Left renal pelvis (tissue), 4 donors: Measurements from ENCODE around the gene TFG. TPM values are rescaled to one million over a fixed set of nuclear protein-coding genes. Genes with fewer than 3 reads are reported as not detected.

ENCODE experiments used
- DNase-seq, 4 donors: peaks; one replicate each; pipeline ENCODE4 v3.0.0-alpha.2; 2013; ENCODE audit warnings: low read depth in 4 of 4, low spot score in 3 of 4
- polyA plus RNA-seq, 4 donors: library from polyadenylated mRNA; unstranded; fragments of 120-200 nt; gene quantifications; one replicate each; pipeline ENCODE4 v1.2.1, GENCODE V29; 2013; ENCODE audit not compliant: insufficient read length in 4 of 4

The TFG gene
- polyA plus RNA-seq, 4 donors, result 118 to 161 (median 145) TPM

DNA sequence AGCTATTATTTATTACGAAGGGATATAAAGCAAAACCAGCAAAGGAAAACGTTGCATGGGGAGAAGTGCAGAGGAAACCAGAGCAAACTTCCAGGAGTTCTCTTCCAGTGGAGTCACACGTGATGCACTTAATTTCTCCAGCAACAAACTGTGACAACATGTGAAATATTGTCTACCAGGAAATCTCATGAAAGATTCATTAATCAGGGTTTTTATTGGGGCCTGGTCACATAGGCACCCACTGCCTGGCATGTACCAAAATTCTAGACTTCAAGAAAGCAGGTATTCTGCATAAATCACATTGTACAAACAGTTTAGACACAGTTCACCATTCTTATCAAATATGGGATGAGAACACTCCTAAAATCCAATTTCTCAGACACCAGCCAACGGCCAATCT is 5.4 kb upstream of the TFG start:
- DNase-seq, result no peak

DNA sequence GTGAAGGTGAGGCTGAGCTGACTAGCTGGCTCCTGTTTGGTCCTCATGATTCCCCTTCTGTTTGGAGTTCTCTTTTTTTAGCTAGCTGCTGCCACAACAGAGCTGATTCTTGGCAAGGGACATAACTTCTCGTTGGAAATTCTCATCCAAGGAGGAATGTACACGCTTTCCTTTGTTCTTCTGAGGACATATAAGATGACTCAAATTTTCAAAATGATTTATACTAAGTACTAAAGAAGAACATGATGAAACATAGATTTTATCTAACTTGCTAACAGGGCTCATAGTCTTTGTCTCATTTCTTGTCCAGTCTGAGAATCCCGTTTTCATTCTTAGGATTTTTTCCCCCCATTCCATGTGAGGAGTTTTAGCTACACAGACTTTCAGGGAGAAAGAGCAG is 2.9 kb upstream of the TFG start:
- DNase-seq, result no peak

DNA sequence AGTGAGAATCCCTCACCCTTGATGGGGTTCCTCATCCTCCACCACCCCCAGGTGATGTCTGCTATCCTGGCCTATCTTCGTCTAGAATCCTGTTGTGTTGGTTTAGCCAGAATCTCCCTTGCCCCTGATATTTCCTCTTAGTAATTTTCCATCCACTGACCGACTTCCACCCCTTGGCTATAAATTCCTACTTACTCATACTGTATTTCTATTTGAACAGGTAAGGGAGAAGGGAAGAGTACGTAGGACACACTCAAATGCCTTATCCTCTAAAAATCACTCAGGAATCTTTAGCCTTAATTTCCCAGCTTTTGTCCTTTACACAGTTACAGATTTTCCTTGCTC is 678 bp upstream of the TFG start:
- no peak for DNase-seq

DNA sequence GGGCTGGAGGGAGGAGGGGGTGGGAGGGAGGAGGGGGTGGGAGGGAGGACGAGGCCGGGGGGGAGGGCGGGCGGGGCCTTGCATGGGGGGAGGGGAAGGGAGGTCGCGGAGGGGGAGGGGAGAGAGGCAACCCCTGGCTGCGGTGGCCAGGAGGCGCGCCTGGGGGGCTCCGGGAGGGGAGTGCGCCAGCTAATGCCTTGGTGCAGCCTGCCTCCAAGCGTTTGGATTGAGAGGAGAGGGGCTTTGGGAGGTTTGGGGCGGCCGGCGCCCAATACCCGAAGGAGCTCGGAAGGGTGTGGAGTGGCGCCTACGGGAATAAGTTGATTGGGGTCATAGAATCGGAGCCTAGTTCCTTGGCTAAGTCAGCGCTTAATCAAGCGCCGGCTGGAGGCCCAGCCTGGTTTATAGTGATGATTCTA is 557 bp downstream of the TFG start:
- DNase-seq, result peak in 2 of 4 donors; percentile 26 to 36

DNA sequence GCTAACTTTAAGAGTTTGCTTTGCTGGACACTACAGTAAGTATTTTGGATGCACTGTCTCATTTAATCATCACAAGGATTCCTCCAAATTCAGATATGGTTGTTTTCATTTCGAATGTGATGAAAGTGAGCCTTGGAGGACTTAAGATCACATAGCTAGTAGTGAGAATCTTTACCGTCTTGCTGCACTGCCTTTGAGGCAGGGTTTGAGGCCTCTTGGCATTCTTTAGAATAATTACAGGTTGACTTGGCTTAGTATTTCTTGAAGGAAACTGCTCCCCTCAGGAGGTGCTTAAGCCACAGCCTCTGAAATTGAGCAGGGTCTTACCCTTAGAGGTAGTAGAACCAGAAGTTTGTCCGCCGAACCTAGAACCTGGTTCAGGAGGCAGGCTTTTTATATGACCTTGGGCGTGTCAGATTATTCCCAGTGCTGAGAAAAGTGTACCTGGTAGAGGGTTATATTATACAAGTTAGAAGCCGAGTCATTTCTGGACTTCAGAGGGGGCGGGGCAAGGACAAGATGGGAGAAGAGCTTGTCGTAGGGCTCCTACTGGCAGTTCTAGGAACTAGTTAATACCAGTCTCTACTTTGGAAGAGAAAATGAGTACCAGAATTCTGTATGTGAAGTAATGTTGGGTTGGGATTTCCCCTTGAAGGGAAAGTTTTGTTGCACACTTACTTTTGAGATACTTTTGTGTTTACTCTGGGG is 1.1 kb downstream of the TFG start:
- no peak for DNase-seq

DNA sequence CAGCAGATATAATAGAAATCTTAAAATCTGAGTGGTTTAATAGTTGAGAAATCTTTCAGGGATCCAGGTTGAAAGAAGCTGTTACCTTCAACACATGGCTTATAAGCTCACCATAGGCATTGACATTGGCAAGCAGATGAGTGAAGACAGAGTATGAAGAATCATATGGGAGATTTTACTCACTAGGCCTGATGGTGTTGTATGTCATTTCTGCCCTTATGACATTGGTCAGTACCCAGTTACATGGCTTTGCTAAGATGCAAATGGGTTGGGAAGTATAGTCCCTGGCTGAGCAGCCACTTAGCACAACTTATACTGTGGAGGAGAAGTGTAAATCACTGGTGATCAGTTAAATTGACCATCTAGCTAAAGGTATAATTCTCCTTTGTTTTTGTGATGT is 5.9 kb downstream of the TFG start:
- DNase-seq, result no peak

DNA sequence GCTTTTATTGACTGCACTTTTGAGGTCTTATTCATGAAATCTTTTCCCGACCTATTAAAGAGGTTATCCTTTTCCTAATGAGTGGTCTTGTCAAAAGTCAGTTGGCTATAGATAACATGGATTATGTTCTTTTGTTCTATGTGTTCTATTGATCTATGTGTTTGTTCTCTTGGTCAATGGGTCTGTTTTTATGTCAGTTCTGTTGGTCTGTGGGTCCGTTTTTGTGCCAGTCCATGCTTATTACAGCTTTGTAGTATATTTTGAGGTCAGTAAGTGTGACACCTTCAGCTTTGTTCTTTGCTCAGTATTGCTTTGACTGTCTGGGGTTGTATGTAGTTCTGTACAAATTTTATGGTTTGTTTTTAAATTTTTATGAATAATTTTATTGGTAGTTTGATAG is 7.8 kb downstream of the TFG start:
- DNase-seq, result no peak

DNA sequence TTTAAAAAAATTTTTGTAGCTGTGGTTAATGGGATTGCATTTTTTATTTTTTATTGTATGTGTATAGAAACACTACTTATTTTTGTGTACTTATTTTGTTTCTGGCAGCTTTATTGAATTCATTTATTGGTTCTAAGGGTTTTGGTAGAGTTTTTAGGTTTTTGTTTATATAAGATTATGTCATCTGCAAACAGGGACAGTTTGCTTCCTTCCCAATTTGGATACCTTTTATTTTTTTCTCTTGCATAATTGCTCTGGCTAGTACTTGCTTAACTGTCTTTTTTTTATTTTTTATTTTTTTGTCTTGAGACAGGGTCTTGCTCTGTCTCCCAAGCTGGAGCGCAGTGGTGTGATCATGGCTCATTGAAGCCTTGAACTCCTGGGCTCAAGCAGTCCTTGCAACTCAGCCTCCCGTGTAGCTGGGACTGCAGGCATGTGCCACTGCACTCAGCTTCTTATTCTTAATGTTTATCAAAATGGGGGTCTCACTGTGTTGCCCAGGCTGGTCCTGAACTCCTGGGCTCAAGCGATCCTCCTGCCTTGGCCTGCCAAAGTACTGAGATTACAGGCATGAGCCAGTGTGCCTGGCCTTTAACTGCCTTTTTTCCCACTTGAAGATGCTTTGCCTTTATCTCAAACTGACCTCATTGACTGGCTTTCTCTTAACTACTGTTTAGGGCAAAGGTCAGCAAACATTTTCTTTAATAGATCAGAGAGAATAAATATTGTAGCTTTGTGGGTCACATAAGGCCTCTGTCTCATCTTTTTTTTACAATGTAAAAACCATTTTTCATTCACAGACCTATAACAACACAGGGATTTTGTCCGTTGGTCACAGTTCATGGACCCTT is 8.6 kb downstream of the TFG start:
- DNase-seq, result no peak

DNA sequence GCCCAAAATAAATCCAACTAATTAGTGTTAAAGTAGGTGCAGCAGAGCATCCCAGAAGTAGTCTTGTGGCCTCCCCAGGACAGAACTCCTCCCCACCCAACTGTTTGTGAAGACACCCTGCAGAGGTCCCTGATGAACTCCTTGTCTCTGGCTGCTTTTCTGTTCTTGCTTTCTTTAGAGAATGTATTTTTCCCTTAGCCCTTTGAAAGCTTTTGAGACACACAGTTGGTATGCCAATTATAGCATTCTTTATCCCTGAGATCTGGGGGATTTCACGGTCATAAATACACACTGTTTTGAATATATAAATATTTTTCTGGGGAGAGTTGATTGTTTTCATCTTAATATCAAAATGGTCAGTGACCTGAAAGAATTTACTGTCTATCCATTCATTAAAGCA is 9.8 kb downstream of the TFG start:
- no peak for DNase-seq

DNA sequence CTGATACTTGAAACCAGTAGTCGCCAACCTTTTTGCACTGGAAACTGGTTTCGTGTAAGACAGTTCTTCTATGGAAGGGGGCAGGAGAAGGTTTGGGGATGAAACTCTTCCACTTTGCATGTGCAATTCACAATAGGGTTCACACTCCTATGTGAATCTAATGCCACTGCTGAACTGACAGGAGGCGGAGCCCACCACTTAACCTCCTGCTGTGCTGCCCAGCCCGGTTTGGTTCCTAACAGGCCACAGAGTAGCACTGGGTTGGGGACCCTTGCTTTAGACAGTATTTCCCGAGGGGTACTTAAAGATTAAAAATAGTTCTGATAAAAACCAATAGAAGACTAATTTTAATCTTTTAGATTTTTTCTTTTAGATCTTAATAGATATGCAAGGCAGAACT is 11.1 kb downstream of the TFG start:
- DNase-seq, result no peak

DNA sequence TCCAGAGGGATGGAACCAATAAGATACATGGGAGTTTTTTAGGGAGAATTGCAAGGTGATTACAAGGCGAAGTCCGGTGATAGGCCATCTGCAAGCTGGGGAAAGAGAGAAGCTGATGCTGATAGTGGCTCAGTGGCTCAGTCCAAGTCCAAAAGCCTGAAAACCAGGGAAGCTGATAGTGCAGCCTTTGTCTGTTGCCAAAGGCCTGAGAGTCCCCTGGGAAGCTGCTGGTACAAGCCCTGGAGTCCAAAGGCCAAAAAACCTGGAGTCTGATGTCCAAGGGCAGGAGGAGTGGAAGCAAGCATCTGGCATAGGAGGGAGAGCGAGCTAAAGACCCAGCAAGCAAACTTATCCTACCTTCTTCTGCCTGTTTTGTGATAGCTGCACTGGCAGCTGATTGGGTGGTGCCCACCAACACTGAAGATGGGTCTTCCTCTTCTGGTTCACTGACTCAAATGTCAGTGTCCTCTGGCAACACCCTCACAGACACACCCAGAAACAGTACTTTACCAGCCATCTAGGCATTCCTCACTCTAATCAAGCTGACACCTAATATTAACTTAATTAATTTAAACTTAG is 16.7 kb downstream of the TFG start:
- DNase-seq, result no peak

DNA sequence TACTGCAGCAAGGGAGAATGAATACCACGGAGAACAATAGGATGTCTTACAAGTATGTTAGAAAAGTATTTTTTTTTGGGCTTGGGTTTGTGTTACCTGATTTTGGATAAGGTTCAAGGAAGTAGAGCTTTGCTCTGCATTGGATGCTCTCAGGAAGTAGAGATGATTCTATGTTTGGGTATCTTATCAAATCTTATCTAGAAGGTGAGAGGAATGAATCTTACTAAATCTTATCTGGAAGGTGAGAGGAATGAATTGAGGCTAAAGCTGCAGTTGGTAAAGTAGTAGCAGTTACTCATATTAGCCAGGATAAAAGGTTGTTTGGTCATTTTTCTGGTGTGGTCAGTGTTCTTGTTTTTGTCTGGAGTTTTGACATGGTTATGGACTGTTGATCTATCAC is 17.4 kb downstream of the TFG start:
- DNase-seq, result no peak

DNA sequence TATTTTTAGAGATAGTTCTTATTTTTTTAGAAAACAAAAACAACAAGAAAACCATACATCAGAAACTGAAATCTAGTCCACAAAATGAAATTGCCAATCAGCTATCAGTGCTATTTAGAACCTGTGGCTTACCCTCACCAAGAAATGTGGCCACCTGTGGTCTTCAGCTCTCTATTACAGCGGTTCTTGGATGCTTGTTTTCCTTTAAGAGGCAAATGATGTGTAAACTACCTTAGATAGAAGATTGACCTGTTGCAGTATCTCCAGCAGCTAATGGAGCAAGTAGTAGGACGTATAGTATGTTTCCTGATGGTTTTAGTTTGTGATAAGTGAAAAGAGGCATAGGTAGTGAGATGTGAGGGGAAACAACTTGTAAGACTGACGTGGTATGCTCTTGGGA is 21.2 kb downstream of the TFG start:
- no peak for DNase-seq

DNA sequence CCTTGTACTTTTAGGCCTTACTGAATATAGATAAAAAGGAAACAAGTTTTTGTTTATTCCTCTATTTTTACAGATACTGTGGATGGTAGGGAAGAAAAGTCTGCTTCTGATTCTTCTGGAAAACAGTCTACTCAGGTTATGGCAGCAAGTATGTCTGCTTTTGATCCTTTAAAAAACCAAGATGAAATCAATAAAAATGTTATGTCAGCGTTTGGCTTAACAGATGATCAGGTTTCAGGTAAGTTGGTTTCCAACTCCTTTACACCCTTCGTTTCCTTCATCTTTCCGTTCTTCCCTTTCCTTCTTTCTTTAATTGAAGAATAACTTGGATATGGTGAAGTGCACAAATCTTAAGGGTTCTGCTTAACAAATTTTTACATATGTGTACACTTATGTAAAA is 23.1 kb downstream of the TFG start:
- no peak for DNase-seq

DNA sequence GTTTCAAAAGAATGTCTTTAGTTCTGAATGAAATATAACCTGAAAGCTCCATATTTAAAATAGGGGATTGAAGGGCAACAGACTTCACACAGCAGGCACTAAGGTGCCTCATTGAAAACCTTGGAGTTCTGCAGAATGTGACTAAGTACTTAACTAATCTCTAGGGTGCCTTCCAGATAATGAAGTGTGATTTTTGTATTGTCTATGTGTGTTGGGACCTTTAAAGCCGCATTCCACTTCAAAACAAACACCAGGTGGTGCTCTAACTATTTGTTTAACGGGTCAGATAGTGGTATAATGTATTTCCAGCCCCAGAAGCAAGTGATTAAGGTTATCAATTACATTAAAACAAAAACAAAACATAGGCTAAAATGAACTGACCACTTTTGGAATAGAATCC is 28.0 kb downstream of the TFG start:
- no peak for DNase-seq

DNA sequence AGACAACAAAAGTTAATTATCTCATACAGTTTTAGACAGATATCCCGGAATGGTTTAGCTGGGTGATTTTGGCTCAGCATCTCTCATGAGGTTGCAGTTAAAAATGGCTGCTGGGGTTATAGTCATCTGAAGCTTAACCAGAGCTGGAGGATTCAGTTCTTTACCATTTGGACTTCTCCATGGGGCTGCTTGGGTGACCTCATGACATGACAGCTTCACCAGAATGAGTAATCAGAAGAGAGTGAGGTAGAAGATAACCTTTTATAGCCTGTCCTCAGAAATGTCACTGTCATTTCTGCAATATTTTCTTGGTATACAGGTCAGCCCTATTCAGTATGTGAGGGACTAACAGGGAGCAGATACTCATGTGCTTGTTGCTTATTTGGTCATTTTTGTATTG is 30.9 kb downstream of the TFG start:
- no peak for DNase-seq

DNA sequence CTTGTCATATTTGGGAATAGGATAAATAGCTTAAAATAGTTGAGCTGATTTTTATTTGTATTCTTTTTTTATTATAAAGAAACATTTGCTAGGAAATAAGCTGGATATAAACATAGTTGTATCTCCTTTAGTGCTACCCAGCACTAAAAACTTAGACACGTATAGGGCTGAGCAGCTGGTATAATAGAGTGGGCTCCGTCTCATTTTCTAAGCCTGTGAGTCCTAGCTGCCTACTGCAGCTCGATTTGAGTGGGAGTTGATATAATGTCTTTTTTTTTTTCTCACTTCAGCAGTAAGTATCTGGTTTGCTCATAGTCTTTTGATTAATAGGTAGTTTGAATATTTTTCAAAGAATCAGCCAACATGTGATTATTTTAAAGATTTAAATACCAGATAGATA is 34.2 kb downstream of the TFG start:
- no peak for DNase-seq

DNA sequence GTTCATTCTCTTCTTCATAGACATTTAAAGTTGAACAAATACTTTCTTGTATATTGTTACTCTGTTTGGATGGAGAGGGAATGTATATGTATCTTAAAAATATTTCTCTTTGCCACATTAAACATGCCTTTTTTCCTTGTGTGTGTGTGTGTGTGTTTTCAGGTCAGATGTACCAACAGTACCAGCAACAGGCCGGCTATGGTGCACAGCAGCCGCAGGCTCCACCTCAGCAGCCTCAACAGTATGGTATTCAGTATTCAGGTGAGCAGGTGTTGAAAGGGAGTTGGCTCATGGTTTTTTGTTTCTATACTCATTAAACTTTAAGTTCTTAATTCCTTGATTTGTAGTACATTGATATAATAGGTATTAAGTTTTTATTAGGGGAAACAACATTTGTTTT is 35.4 kb downstream of the TFG start:
- no peak for DNase-seq

DNA sequence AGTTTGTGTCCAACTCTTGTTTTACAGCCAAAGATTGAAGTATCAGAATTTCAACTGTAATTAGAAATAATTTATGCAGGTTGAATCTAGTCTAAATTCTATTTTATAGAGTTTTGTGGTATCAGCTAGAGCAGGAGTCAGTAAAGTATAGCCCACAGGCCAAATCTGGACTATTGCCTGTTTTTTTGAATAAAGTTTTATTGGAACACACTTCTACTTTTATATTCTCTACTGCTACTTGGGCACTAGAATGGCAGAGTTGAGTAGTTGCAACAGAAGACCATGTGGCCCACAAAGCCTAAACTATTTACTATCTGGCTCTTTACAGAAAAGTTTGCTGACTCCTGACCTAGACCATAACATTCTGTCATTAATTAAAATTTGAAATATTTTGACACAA is 36.3 kb downstream of the TFG start:
- no peak for DNase-seq

DNA sequence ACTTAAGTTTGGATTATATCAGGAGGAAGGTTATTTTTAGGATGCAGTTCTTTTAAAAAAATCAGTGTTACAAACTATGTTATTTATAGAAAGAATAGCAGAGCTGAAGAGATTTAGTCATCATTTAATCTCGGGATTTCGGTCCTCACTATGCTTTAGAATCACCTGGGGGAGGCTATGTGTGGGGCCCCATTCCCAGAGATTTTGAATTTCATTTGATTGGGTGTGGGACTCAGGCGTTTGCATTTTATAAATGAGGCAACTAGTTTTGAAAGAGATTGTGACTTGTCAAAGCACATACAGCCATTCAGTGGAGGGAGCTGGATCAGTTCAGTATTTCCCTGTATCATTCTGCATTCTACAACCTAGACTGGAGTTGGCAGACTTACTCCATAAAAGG is 36.8 kb downstream of the TFG start:
- DNase-seq, result no peak

DNA sequence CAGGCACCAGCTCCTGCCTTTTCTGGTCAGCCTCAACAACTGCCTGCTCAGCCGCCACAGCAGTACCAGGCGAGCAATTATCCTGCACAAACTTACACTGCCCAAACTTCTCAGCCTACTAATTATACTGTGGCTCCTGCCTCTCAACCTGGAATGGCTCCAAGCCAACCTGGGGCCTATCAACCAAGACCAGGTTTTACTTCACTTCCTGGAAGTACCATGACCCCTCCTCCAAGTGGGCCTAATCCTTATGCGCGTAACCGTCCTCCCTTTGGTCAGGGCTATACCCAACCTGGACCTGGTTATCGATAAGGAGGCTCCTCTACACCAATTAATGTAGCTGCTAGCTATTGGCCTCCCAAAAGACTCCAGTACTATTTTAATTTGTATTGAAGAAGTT is 38.9 kb downstream of the TFG start:
- DNase-seq, result no peak

DNA sequence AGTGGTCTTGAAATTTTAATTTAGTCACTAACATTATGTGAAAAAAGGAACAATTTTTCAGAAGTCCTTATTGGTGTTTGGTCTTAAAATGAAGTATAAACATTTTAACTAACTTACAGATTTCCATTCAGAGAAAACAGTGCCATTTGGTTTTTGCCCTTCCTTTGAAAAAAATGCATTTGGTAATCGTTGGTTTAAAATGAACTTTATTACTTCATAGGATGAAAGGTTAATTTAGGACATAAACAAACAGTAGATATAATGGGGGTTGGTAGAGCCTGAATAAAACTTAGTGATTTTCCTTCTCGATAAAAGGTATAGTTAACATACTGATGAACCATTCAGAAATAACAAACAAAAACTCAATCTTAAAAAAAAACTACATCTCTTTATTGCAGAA is 39.7 kb downstream of the TFG start:
- no peak for DNase-seq
